A549 (cell line): Measurements from ENCODE around the gene CEP112.

ENCODE experiments used
- CBX8 ChIP-seq: fragments of 200-600 bp; sonication (generic); IDR thresholded peaks from 2 replicates; pipeline ENCODE4 v1.6.1; 2016
- CTCF ChIP-seq: fragments of >200 bp; sonication (Bioruptor Twin); formaldehyde crosslinking; IDR thresholded peaks from 3 replicates; pipeline ENCODE4 v1.5.1; 2016
- EP300 ChIP-seq, 2 experiments: fragments of >200 bp; sonication (Bioruptor Twin); formaldehyde crosslinking; IDR thresholded peaks; 2 replicates in 1 of 2; 3 replicates in 1 of 2; pipeline ENCODE4 v1.6.1; 2016 to 2017
- FOSB ChIP-seq: fragments of 250-450 bp; sonication (Bioruptor Pico); IDR thresholded peaks from 2 replicates; pipeline ENCODE4 v1.5.0; 2020; ENCODE audit warnings: mild to moderate bottlenecking, moderate library complexity
- MAX ChIP-seq: IDR thresholded peaks from 2 replicates; pipeline ENCODE4 v1.6.1; 2012
- NR3C1 ChIP-seq: fragments of >200 bp; sonication (Bioruptor Twin); formaldehyde crosslinking; IDR thresholded peaks from 3 replicates; pipeline ENCODE4 v1.6.1; 2017
- POLR2A ChIP-seq: IDR thresholded peaks from 2 replicates; pipeline ENCODE4 v1.6.1; 2012; ENCODE audit warnings: mild to moderate bottlenecking, low read length
- RAD21 ChIP-seq, 2 experiments: fragments of >200 bp in 1 of 2; sonication (Bioruptor Twin) in 1 of 2; formaldehyde crosslinking in 1 of 2; IDR thresholded peaks in 1 of 2; conservative IDR thresholded peaks in 1 of 2; 2 replicates in 1 of 2; 3 replicates in 1 of 2; pipeline ENCODE4 v1.6.1; 2012 to 2018; ENCODE audit warnings: inconsistent platforms in 1 of 2
- RARB ChIP-seq: fragments of 250-450 bp; sonication (Bioruptor Pico); IDR thresholded peaks from 2 replicates; pipeline ENCODE4 v1.8.0; 2021; ENCODE audit warnings: mild to moderate bottlenecking, moderate library complexity
- REST ChIP-seq: fragments of 200-600 bp; sonication (generic); IDR thresholded peaks from 2 replicates; pipeline ENCODE4 v1.6.1; 2016; ENCODE audit warnings: antibody characterized with exemption, mild to moderate bottlenecking, moderate library complexity
- USF2 ChIP-seq: fragments of 450-650 bp; IDR thresholded peaks from 2 replicates; pipeline ENCODE4 v1.6.1; 2014; ENCODE audit warnings: antibody characterized with exemption
- ZFP36 ChIP-seq: fragments of 450-650 bp; IDR thresholded peaks from 2 replicates; pipeline ENCODE4 v1.6.1; 2014; ENCODE audit warnings: borderline replicate concordance; ENCODE audit not compliant: partially characterized antibody
- ZNF302 ChIP-seq: fragments of 250-450 bp; sonication (Bioruptor Pico); IDR thresholded peaks from 2 replicates; pipeline ENCODE4 v1.9.0; 2021; ENCODE audit warnings: inconsistent platforms, mild to moderate bottlenecking, moderate library complexity
- ZSCAN20 ChIP-seq: fragments of 250-450 bp; sonication (Bioruptor Pico); IDR thresholded peaks from 2 replicates; pipeline ENCODE4 v1.8.0; 2022; ENCODE audit warnings: mild to moderate bottlenecking, moderate library complexity

- TF ChIP-seq ZNF302 (CRISPR knock-in tag) (no peak), CTCF (no peak), RARB (CRISPR knock-in tag) (no peak), RAD21 (conservative IDR thresholded peaks at IDR 0.05 in 1 of 2, IDR thresholded peaks at IDR 0.05 in 1 of 2) (no peak), CBX8 (no peak), EP300 (IDR thresholded peaks at IDR 0.05) (no peak), POLR2A (no peak), FOSB (CRISPR knock-in tag) (no peak), NR3C1 (no peak), ZFP36 (no peak), ZSCAN20 (CRISPR knock-in tag) (no peak), REST (no peak), USF2 (no peak), MAX (no peak)
These were observed 473.3 kb downstream of the CEP112 start for GRCh38 chr17:65718601-65719000.
